Measurements from ENCODE around the gene FEM1C.
A peak's percentile ranks its signal among the peaks of the same experiment; 100 is the strongest.

The FEM1C gene, protein sequence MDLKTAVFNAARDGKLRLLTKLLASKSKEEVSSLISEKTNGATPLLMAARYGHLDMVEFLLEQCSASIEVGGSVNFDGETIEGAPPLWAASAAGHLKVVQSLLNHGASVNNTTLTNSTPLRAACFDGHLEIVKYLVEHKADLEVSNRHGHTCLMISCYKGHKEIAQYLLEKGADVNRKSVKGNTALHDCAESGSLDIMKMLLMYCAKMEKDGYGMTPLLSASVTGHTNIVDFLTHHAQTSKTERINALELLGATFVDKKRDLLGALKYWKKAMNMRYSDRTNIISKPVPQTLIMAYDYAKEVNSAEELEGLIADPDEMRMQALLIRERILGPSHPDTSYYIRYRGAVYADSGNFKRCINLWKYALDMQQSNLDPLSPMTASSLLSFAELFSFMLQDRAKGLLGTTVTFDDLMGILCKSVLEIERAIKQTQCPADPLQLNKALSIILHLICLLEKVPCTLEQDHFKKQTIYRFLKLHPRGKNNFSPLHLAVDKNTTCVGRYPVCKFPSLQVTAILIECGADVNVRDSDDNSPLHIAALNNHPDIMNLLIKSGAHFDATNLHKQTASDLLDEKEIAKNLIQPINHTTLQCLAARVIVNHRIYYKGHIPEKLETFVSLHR

DNA sequence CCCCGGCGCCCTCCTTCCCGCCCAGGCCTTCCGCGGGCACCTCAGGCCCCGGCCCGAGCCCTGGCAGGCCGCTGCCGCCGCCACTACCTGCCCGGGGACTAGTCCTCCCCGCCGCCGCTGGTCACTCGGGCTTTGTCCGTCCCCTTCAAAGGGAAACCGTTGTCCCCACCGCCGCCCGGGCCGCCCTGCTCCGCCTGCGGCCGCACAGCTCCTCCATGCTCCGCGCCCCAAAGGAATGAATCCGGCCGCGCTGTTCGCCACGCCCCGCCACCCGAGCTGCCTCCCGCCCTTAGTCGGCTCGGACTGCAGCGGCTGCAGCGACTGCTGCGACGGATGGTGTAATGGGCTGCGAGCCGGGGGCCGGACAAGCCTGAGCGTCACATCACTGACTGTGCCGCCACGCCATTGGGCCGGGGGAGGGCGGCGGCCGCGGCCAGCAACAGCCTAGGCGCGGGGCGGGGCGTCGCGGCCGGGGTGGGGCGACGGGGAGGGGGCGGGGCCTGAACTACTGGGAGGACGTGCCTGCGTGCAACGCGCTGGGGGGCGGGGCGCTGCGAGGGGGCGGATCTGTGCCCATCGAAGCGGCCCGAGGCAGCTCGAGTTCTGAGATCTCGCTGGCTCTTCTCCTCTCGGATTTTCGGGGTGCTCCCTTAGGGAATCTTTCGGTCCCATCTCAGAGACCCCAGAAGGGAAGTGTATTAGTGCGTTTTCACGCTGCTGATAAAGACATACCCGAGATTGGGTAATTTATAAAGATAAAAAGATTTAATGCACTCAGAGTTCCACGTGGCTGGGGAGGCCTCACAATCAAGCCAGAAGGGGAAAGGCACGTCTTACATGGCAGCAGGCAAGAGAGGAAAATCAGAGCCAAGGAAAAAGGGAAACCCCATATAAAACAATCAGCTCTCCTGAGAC, at the start of gene FEM1C:
Gene FEM1C, minus strand, starts transcription at position 340 of the 915 bp plus-strand sequence. CDS start 1,282 bp downstream, outside the sequence.
- DNase-seq (ENCODE audit: low read depth) = peak; percentile 95

GRCh38 chr5:115589043-115589442, 44.5 kb upstream of the FEM1C start:
- no peak for DNase-seq (ENCODE audit: low read depth)

GRCh38 chr5:115588640-115589039, 44.1 kb upstream of the FEM1C start:
- DNase-seq (ENCODE audit: low read depth) = no peak

GRCh38 chr5:115586525-115587146, 42.1 kb upstream of the FEM1C start:
- no peak for DNase-seq (ENCODE audit: low read depth)

DNA sequence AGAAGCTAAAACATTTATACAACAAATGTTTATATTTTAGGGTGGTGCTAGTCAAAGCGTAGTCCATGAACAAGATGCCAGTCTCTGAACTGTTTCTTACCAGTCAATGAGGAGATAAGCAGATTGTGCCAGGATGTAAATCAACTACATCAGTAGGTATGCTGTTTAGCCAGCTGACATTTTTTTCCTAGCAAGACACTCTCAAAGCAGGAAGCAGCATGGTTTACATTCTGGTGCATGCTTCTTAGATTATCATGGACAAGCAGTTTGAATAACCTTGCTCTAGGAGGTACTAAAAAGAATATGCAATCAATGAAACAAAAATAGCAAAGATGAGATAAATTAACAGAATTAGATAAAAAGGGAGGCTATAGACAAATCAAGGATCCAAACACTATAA, 40.7 kb upstream of the FEM1C start:
- no peak for DNase-seq (ENCODE audit: low read depth)

- DNase-seq (ENCODE audit: low read depth) = no peak
These were observed 39.9 kb upstream of the FEM1C start for GRCh38 chr5:115584501-115584900.

GRCh38 chr5:115583474-115583873, 38.9 kb upstream of the FEM1C start:
- peak; percentile 86 for DNase-seq (ENCODE audit: low read depth)

GRCh38 chr5:115580941-115581340, 36.4 kb upstream of the FEM1C start:
- no peak for DNase-seq (ENCODE audit: low read depth)

GRCh38 chr5:115579747-115580173, 35.2 kb upstream of the FEM1C start:
- DNase-seq (ENCODE audit: low read depth) = no peak

- no peak for DNase-seq (ENCODE audit: low read depth)
These were observed 34.6 kb upstream of the FEM1C start for GRCh38 chr5:115579216-115579615.

GRCh38 chr5:115578657-115579056, 34.1 kb upstream of the FEM1C start:
- DNase-seq (ENCODE audit: low read depth) = no peak

GRCh38 chr5:115577741-115578140, 33.2 kb upstream of the FEM1C start:
- DNase-seq (ENCODE audit: low read depth) = no peak

GRCh38 chr5:115577329-115577728, 32.8 kb upstream of the FEM1C start:
- DNase-seq (ENCODE audit: low read depth) = no peak

- no peak for DNase-seq (ENCODE audit: low read depth)
These were observed 30.8 kb upstream of the FEM1C start for GRCh38 chr5:115575167-115576070.

- peak; percentile 20 for DNase-seq (ENCODE audit: low read depth)
These were observed 28.6 kb upstream of the FEM1C start for GRCh38 chr5:115573133-115573532.

DNA sequence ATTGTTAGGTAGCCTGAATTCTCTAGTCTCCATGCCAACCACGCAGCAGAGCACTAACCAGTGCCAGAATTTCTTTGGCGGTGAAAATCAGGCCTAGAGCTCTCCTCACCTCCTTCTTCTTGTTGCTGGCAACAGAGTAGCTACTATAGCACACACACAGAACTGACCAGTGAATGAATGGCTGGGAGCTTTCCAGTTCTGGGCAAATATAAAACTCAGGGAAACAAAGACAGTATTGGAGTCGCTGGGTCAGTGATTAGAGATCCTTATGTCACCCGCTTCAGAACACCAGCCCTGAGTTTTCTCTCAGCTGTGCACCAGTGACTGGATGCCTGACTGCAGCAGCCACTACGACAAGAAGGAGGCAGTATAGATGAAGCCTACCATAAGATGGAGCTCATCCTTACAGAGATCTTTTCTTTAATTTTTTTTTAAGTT, 26.9 kb upstream of the FEM1C start:
- DNase-seq (ENCODE audit: low read depth) = no peak

GRCh38 chr5:115568668-115569067, 24.1 kb upstream of the FEM1C start:
- DNase-seq (ENCODE audit: low read depth) = no peak

- no peak for DNase-seq (ENCODE audit: low read depth)
These were observed 20.7 kb upstream of the FEM1C start for GRCh38 chr5:115565233-115565632.

- DNase-seq (ENCODE audit: low read depth) = no peak
These were observed 16.6 kb upstream of the FEM1C start for GRCh38 chr5:115561176-115561575.

DNA sequence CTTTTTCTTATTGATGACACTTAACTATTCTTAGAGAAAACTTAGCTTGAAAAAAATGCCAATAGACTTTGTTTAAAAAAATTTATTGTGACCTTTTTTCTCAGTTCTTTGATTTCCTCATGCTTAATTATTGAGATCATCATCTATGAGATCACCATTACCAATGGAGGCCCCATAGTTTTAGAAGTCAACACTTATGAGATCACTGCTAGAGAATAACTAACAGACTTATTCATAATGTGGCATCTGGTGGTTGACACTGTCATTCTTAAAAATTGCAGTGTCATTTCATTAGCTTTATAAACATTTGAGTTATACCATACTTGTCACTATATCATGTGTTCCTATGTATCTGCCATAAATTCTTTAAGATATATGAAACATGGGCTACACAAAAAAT, 14.9 kb upstream of the FEM1C start:
- no peak for DNase-seq (ENCODE audit: low read depth)

DNA sequence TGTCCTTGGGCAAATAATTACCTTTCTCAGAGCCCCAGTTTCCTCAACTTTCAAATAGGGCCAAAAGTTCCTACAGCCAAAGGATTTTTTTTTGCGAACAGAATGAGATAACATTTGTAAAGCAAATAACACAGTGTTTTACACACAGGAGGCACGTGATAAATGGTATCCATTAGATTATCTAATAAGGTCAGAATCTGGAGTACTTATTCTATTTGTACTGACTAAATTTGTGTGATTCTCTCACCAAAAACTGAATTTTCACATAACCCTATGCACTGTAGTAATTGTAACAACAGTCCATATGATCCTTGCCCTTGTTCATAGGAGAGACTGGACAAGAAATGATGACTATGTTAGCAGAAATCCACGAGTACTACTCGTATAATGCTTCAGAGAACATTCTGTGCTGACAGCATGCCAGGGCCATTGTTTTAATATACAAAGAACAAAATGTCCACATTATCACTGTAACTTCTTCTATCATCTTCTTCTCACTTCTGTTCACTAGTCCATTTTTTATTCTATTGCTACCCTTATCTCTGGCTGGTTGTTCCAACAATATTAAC, 13.9 kb upstream of the FEM1C start:
- no peak for DNase-seq (ENCODE audit: low read depth)
